IMR-90 (cell line): Measurements from ENCODE around the gene METTL24. TPM values are rescaled to one million over a fixed set of nuclear protein-coding genes. Genes with fewer than 3 reads are reported as not detected.

Source experiments
- ATAC-seq: fragments of 200-7000 bp; cut with Tn5 transposase; 2 replicates; pipeline ENCODE4 v1.9.1; 2020; ENCODE audit warnings: low read depth, mild to moderate bottlenecking, moderate library complexity
- BruUV-seq: library from RNA; stranded (reverse); fragments of 400-500 nt; replicated peaks from 2 replicates; lab custom pipeline; 2021; lab: Mats Ljungman, UMichigan
- CTCF ChIA-PET: fragments of 300-600 bp; formaldehyde crosslinking; extraction: SDS; loops from one replicate; lab custom pipeline; 2021; ENCODE audit warnings: antibody characterized with exemption; lab: Yijun Ruan, JAX
- POLR2A ChIA-PET: fragments of 300-600 bp; sonication (Branson Sonifier 250); formaldehyde crosslinking; loops from one replicate; lab custom pipeline; 2022; ENCODE audit warnings: antibody characterized with exemption; ENCODE audit not compliant: unreplicated experiment; lab: Charles Lee
- DNase-seq: peaks from one replicate; pipeline ENCODE4 v3.0.0; 2013
- H2AFZ ChIP-seq: replicated peaks from 2 replicates; pipeline ENCODE3; 2013; ENCODE audit warnings: low read length, mild to moderate bottlenecking; ENCODE audit not compliant: poor library complexity
- H2AK5ac ChIP-seq: 2 replicates; pipeline ENCODE4 v1.6.1; 2013; ENCODE audit warnings: low read depth, low read length, inconsistent platforms
- H2AK9ac ChIP-seq: replicated peaks from 2 replicates; pipeline ENCODE3; 2013; ENCODE audit warnings: mild to moderate bottlenecking, low read depth, low read length, moderate library complexity; ENCODE audit not compliant: poor library complexity
- H2BK120ac ChIP-seq: 2 replicates; pipeline ENCODE4 v1.6.1; 2013; ENCODE audit warnings: low read depth, low read length, inconsistent platforms
- H2BK15ac ChIP-seq: 3 replicates; pipeline ENCODE4 v1.6.1; 2013; ENCODE audit warnings: low read depth, low read length, inconsistent platforms
- H2BK20ac ChIP-seq: 2 replicates; pipeline ENCODE4 v1.6.1; 2013; ENCODE audit warnings: low read depth, mild to moderate bottlenecking, inconsistent platforms, low read length, moderate library complexity
- H2BK5ac ChIP-seq: 2 replicates; pipeline ENCODE4 v1.6.1; 2013; ENCODE audit warnings: mild to moderate bottlenecking, low read depth, low read length, inconsistent platforms; ENCODE audit not compliant: poor library complexity, severe bottlenecking
- H3K14ac ChIP-seq: replicated peaks from 2 replicates; pipeline ENCODE4 v1.6.1; 2013; ENCODE audit warnings: low read depth, low read length, inconsistent platforms
- H3K18ac ChIP-seq: 2 replicates; pipeline ENCODE4 v1.6.1; 2013; ENCODE audit warnings: low read depth, low read length, control low read depth
- H3K23ac ChIP-seq: 2 replicates; pipeline ENCODE4 v1.6.1; 2013; ENCODE audit warnings: low read depth, low read length, inconsistent platforms
- H3K27ac ChIP-seq: 2 replicates; pipeline ENCODE4 v1.5.1; 2013; ENCODE audit warnings: mild to moderate bottlenecking, control low read depth, low read length; ENCODE audit not compliant: insufficient read depth
- H3K27me3 ChIP-seq: 2 replicates; pipeline ENCODE4 v1.6.1; 2013; ENCODE audit warnings: low read length; ENCODE audit not compliant: control insufficient read depth, insufficient read depth
- H3K36me3 ChIP-seq: 2 replicates; pipeline ENCODE4 v1.6.1; 2013; ENCODE audit warnings: low read length, mixed read lengths; ENCODE audit not compliant: control insufficient read depth, insufficient read depth
- H3K4ac ChIP-seq: 2 replicates; pipeline ENCODE4 v1.6.1; 2013; ENCODE audit warnings: low read depth, low read length, inconsistent platforms
- H3K4me1 ChIP-seq: 2 replicates; pipeline ENCODE4 v1.6.1; 2013; ENCODE audit warnings: low read length, mixed read lengths; ENCODE audit not compliant: control insufficient read depth, insufficient read depth
- H3K4me2 ChIP-seq: 2 replicates; pipeline ENCODE4 v1.6.1; 2013; ENCODE audit warnings: low read depth, mild to moderate bottlenecking, control low read depth, low read length, moderate library complexity
- H3K4me3 ChIP-seq: 2 replicates; pipeline ENCODE4 v1.5.1; 2013; ENCODE audit warnings: low read depth, mild to moderate bottlenecking, control low read depth, low read length, moderate library complexity; ENCODE audit not compliant: insufficient read depth
- H3K56ac ChIP-seq: 2 replicates; pipeline ENCODE4 v1.6.1; 2013; ENCODE audit warnings: low read length, inconsistent platforms; ENCODE audit not compliant: insufficient read depth; ENCODE audit errors: extremely low read depth
- H3K79me1 ChIP-seq, 2 experiments: 2 replicates each; pipeline ENCODE4 v1.6.1; 2013; ENCODE audit warnings: low read length in 2 of 2, inconsistent platforms in 1 of 2, low read depth in 1 of 2
- H3K9ac ChIP-seq: 2 replicates; pipeline ENCODE4 v1.6.1; 2013; ENCODE audit warnings: low read depth, low read length, control low read depth
- H3K9me1 ChIP-seq: 2 replicates; pipeline ENCODE4 v1.6.1; 2013; ENCODE audit warnings: low read length, inconsistent platforms; ENCODE audit not compliant: insufficient read depth
- H3K9me3 ChIP-seq: 2 replicates; pipeline ENCODE4 v1.6.1; 2013; ENCODE audit warnings: low read length; ENCODE audit not compliant: control insufficient read depth, insufficient read depth
- H4K20me1 ChIP-seq: 2 replicates; pipeline ENCODE4 v1.6.1; 2013; ENCODE audit warnings: low read length, inconsistent platforms; ENCODE audit not compliant: insufficient read depth
- H4K5ac ChIP-seq: 2 replicates; pipeline ENCODE4 v1.6.1; 2013; ENCODE audit warnings: mild to moderate bottlenecking, low read depth, low read length, control low read depth
- H4K8ac ChIP-seq, 2 experiments: 2 replicates each; pipeline ENCODE4 v1.6.1; 2013; ENCODE audit warnings: low read depth in 2 of 2, low read length in 2 of 2, control low read depth in 1 of 2, inconsistent platforms in 1 of 2
- H4K91ac ChIP-seq: 2 replicates; pipeline ENCODE4 v1.6.1; 2013; ENCODE audit warnings: low read depth, low read length, inconsistent platforms; ENCODE audit not compliant: insufficient read depth
- BHLHE40 ChIP-seq: fragments of 150-350 bp; IDR thresholded peaks from 2 replicates; pipeline ENCODE4 v1.6.1; 2016; ENCODE audit warnings: mild to moderate bottlenecking, low read depth, low read length
- CEBPB ChIP-seq: IDR thresholded peaks from 2 replicates; pipeline ENCODE4 v1.6.1; 2012; ENCODE audit warnings: low read depth, low read length, improper control_type of control experiment
- FOS ChIP-seq: fragments of 150-350 bp; IDR thresholded peaks from 2 replicates; pipeline ENCODE4 v1.6.1; 2016; ENCODE audit warnings: low read depth, low read length
- MAFK ChIP-seq: IDR thresholded peaks from 2 replicates; pipeline ENCODE4 v1.6.1; 2012; ENCODE audit warnings: low read depth, low read length, improper control_type of control experiment
- MAZ ChIP-seq: IDR thresholded peaks from 2 replicates; pipeline ENCODE4 v1.6.1; 2012; ENCODE audit warnings: low read depth, mild to moderate bottlenecking, low read length, improper control_type of control experiment, moderate library complexity, borderline replicate concordance
- MXI1 ChIP-seq: IDR thresholded peaks from 2 replicates; pipeline ENCODE4 v1.6.1; 2012; ENCODE audit warnings: low read depth, mild to moderate bottlenecking, low read length, moderate library complexity, borderline replicate concordance
- NFE2L2 ChIP-seq: fragments of 150-350 bp; IDR thresholded peaks from 2 replicates; pipeline ENCODE4 v1.6.1; 2016; ENCODE audit warnings: low read depth, mild to moderate bottlenecking, low read length
- POLR2A ChIP-seq: IDR thresholded peaks from 2 replicates; pipeline ENCODE4 v1.6.1; 2012; ENCODE audit warnings: mild to moderate bottlenecking, low read depth, low read length
- RAD21 ChIP-seq: IDR thresholded peaks from 2 replicates; pipeline ENCODE4 v1.6.1; 2012; ENCODE audit warnings: low read length, improper control_type of control experiment
- RCOR1 ChIP-seq: IDR thresholded peaks from 2 replicates; pipeline ENCODE4 v1.6.1; 2012; ENCODE audit warnings: mild to moderate bottlenecking, low read length, improper control_type of control experiment; ENCODE audit not compliant: insufficient replicate concordance
- SMC3 ChIP-seq: fragments of 150-350 bp; IDR thresholded peaks from 2 replicates; pipeline ENCODE4 v1.6.1; 2016; ENCODE audit warnings: low read depth, mild to moderate bottlenecking, antibody characterized with exemption, low read length, moderate library complexity
- WGBS, 2 experiments: methylation state at CpG; one replicate each; pipeline versions ENCODE4 v1.1.5 to v1.1.7; 2013; ENCODE audit warnings: missing lambda C conversion rate in 2 of 2; ENCODE audit not compliant: insufficient read length in 1 of 2; ENCODE audit errors: extremely low coverage in 2 of 2; 5-methylcytosine and 5-hydroxymethylcytosine counted together
- dilution Hi-C: fragments of 300-500 bp; cut with HindIII; formaldehyde crosslinking; loops from one replicate; pipeline ENCODE4 v1.14.3; 2018; ENCODE audit warnings: low sequenced_read_pairs; ENCODE audit not compliant: unreplicated experiment
- in situ Hi-C: fragments of 300-500 bp; cut with MboI; formaldehyde crosslinking; loops from 3 replicates; pipeline ENCODE4 v1.14.3; 2019; ENCODE audit warnings: low sequenced_read_pairs, inconsistent platforms, mixed read lengths
- intact Hi-C: fragments of 100-400 bp; cut with micrococcal nuclease; formaldehyde crosslinking; loops from 2 replicates; pipeline ENCODE4 v1.10.0; 2022
- polyA plus RNA-seq, 3 experiments: library from polyadenylated mRNA; depleted of rRNA; stranded (reverse); fragments of >200 nt; gene quantifications; 2 replicates each; pipeline ENCODE4 v1.2.3, GENCODE V29; 2012; ENCODE audit warnings: low replicate concordance in 1 of 3
- total RNA-seq: library from RNA; depleted of rRNA; stranded (reverse); fragments of >200 nt; gene quantifications from 2 replicates; pipeline ENCODE4 v1.2.3, GENCODE V29; 2012
- TF ChIP-seq, protein P1 (sequence below): conservative IDR thresholded peaks from 2 replicates; pipeline ENCODE4 v1.5.1; 2012; ENCODE audit warnings: mild to moderate bottlenecking, low read depth, low read length, improper control_type of control experiment
- TF ChIP-seq, protein P2 (sequence below): fragments of 150-350 bp; IDR thresholded peaks from 2 replicates; pipeline ENCODE4 v1.6.1; 2016; ENCODE audit warnings: low read depth, mild to moderate bottlenecking, low read length, moderate library complexity, borderline replicate concordance
- TF ChIP-seq, protein P3 (sequence below): fragments of 150-350 bp; IDR thresholded peaks from 2 replicates; pipeline ENCODE4 v1.6.1; 2017; ENCODE audit warnings: mild to moderate bottlenecking, antibody characterized with exemption, low read length, low read depth

The METTL24 gene
- total and polyA plus RNA-seq, 2 of the 4 experiments (the other 2 are of a cell fraction) = not detected

DNA sequence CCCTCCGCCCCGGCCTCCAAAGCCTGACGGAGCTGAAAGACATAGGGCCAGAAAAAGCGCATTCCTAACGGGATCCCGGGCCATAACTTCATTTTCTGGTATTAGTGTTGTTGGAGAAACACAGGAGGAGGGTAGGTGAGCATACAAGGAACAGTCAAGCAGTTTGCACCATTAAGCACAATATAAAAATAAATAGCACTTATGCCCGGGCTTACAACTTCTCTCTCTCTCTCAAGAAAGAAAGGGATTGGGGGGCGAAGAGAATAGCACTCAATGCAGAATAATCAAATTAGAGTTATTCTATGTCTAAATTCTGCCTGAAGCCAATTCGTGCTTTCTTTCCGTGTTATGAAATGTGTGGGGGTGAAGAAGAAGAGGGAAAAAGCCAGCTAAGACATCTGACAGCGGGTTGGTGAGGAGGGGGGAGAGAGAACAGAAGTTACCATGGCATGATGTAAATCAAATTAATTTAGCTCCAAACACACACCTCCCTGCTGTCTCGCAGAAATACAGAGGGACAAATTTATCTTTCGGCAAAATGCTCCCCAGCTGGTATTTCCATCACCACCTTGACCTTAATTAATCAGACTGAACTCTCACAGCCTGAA, 508 bp upstream of the METTL24 start:
- no peak overlapping the region for H3K9ac ChIP-seq
- H3K4me3 ChIP-seq = peak overlapping the region; percentile 25; the same call in 1 of the 2 replicates
- intact Hi-C loops (no loop called here), in situ Hi-C loops (no loop called here), dilution Hi-C loops (no loop called here)
- H2BK120ac ChIP-seq = no peak overlapping the region
- H2AFZ ChIP-seq = peak overlapping the region; percentile 68
- no peaks in the 10 kb centered on the region for H3K4me1 ChIP-seq
- H4K91ac ChIP-seq = no peak overlapping the region
- H2AK5ac ChIP-seq = no peak overlapping the region
- CTCF ChIA-PET = no interaction called here
- no peak overlapping the region for H3K56ac ChIP-seq
- no peak overlapping the region for H2BK20ac ChIP-seq
- peaks cover 49% of the 10 kb centered on the region for H3K27me3 ChIP-seq
- DNase-seq = no peak
- H4K20me1 ChIP-seq = no peaks in the 10 kb centered on the region
- no peak overlapping the region for H3K18ac ChIP-seq
- no peak overlapping the region for H2BK5ac ChIP-seq
- no peak overlapping the region for H4K8ac ChIP-seq
- no peak for ATAC-seq
- no peak overlapping the region for H3K14ac ChIP-seq
- no peak overlapping the region for H3K27ac ChIP-seq
- no peak overlapping the region for H3K23ac ChIP-seq
- POLR2A ChIA-PET = no interaction called here
- H3K79me1 ChIP-seq = no peaks in the 10 kb centered on the region
- H2AK9ac ChIP-seq = no peak overlapping the region
- no peaks in the 10 kb centered on the region for H3K36me3 ChIP-seq
- no peak overlapping the region for H3K4ac ChIP-seq
- peaks cover 5% of the 10 kb centered on the region for H3K9me3 ChIP-seq
- no peak overlapping the region; the same call in 1 of the 2 replicates for H3K4me2 ChIP-seq
- no peak overlapping the region for H2BK15ac ChIP-seq
- no peaks in the 10 kb centered on the region for H3K9me1 ChIP-seq
- WGBS, 2 experiments = no CpG with 5 or more reads among the region's 13 CpGs
- H4K5ac ChIP-seq = no peak overlapping the region
- no TSS peak for BruUV-seq
- no peak for TF ChIP-seq NFE2L2
- TF ChIP-seq, protein P1, sequence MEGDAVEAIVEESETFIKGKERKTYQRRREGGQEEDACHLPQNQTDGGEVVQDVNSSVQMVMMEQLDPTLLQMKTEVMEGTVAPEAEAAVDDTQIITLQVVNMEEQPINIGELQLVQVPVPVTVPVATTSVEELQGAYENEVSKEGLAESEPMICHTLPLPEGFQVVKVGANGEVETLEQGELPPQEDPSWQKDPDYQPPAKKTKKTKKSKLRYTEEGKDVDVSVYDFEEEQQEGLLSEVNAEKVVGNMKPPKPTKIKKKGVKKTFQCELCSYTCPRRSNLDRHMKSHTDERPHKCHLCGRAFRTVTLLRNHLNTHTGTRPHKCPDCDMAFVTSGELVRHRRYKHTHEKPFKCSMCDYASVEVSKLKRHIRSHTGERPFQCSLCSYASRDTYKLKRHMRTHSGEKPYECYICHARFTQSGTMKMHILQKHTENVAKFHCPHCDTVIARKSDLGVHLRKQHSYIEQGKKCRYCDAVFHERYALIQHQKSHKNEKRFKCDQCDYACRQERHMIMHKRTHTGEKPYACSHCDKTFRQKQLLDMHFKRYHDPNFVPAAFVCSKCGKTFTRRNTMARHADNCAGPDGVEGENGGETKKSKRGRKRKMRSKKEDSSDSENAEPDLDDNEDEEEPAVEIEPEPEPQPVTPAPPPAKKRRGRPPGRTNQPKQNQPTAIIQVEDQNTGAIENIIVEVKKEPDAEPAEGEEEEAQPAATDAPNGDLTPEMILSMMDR = no peak
- TF ChIP-seq SMC3 = no peak
- no peak for TF ChIP-seq MXI1
- TF ChIP-seq, protein P2, sequence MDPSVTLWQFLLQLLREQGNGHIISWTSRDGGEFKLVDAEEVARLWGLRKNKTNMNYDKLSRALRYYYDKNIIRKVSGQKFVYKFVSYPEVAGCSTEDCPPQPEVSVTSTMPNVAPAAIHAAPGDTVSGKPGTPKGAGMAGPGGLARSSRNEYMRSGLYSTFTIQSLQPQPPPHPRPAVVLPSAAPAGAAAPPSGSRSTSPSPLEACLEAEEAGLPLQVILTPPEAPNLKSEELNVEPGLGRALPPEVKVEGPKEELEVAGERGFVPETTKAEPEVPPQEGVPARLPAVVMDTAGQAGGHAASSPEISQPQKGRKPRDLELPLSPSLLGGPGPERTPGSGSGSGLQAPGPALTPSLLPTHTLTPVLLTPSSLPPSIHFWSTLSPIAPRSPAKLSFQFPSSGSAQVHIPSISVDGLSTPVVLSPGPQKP = no peak
- TF ChIP-seq MAZ = no peak
- no peak for TF ChIP-seq RAD21
- TF ChIP-seq RCOR1 = no peak
- TF ChIP-seq CEBPB = no peak
- no peak for TF ChIP-seq MAFK
- TF ChIP-seq FOS = no peak
- no peak for TF ChIP-seq POLR2A
- TF ChIP-seq, protein P3, sequence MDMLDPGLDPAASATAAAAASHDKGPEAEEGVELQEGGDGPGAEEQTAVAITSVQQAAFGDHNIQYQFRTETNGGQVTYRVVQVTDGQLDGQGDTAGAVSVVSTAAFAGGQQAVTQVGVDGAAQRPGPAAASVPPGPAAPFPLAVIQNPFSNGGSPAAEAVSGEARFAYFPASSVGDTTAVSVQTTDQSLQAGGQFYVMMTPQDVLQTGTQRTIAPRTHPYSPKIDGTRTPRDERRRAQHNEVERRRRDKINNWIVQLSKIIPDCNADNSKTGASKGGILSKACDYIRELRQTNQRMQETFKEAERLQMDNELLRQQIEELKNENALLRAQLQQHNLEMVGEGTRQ = no peak
- no peak for TF ChIP-seq BHLHE40
